Prostate gland (tissue), 2 donors: Measurements from ENCODE around the gene TAS2R41.

ENCODE experiments used
- POLR2A ChIP-seq: fragments of 450-650 bp; IDR thresholded peaks from one replicate; pipeline ENCODE4 v1.6.1; 2016; ENCODE audit warnings: antibody characterized with exemption, mild to moderate bottlenecking
- POLR2AphosphoS5 ChIP-seq: sonication (generic); formaldehyde crosslinking; IDR thresholded peaks from one replicate; pipeline ENCODE4 v1.6.1; 2017; ENCODE audit warnings: antibody characterized with exemption
- TF ChIP-seq, protein P1 (sequence below), 4 experiments: fragments of 200-600 bp in 2 of 4; fragments of 450-650 bp in 2 of 4; sonication (generic) in 2 of 4; IDR thresholded peaks; 1 replicate in 3 of 4; 2 replicates in 1 of 4; pipeline ENCODE4 v1.5.1; 2016 to 2019; ENCODE audit warnings: antibody characterized with exemption in 4 of 4, mild to moderate bottlenecking in 2 of 4, moderate library complexity in 2 of 4

DNA sequence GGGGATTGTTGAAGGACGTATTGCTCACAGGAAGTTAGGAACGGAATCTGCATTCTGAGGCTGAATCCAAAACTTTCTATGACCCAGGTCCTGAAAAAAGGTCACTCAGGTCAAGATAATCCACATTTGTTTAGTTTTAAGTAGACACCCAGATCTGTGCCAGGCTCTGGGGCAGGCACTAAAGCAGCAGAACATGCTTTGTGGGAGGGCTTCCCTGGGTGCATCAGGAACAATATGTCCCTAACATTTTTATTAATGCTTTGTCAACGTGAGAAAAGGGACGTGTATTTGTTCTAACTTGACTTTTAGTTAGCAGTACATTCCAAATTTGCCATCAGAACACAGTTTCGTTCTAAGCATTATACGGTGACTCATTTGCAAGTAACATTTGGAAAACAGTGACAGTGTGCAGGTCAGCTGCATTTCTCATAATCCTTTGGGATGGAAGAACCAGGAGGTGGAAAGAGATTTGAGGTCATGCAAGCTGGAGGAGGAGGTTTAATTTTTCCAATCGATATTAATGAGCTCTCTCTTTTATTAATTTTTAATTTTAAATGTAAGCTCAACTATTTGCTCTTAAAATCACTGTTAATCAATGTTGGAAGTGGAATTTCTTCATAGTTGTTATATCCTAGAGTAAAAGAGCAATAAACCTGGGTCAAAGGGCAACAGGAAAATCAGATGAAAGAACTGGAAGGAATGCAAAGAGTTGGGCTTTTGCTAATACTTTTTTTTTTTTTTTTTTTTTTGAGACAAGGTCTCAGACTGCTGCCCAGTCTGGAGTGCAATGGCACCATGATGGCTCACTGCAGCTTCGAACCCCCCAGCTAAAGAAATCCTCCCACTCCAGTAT is 35.0 kb downstream of the TAS2R41 start:
- TF ChIP-seq, protein P1, sequence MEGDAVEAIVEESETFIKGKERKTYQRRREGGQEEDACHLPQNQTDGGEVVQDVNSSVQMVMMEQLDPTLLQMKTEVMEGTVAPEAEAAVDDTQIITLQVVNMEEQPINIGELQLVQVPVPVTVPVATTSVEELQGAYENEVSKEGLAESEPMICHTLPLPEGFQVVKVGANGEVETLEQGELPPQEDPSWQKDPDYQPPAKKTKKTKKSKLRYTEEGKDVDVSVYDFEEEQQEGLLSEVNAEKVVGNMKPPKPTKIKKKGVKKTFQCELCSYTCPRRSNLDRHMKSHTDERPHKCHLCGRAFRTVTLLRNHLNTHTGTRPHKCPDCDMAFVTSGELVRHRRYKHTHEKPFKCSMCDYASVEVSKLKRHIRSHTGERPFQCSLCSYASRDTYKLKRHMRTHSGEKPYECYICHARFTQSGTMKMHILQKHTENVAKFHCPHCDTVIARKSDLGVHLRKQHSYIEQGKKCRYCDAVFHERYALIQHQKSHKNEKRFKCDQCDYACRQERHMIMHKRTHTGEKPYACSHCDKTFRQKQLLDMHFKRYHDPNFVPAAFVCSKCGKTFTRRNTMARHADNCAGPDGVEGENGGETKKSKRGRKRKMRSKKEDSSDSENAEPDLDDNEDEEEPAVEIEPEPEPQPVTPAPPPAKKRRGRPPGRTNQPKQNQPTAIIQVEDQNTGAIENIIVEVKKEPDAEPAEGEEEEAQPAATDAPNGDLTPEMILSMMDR (IDR thresholded peaks at IDR 0.05): no peak
- TF ChIP-seq POLR2AphosphoS5: peak; percentile 95
- no peak for TF ChIP-seq POLR2A
